ENCODE measurements around the gene SPI1. TPM values are rescaled to one million over a fixed set of nuclear protein-coding genes. Genes with fewer than 3 reads are reported as not detected.

Gene SPI1
- not detected in 2 replicates for total RNA-seq

GRCh38 chr11:47378010-47378835, at the start of gene SPI1:
Gene SPI1 (minus strand): TSS chr11:47378547. CDS start chr11:47378353, 194 bp downstream.

DNA sequence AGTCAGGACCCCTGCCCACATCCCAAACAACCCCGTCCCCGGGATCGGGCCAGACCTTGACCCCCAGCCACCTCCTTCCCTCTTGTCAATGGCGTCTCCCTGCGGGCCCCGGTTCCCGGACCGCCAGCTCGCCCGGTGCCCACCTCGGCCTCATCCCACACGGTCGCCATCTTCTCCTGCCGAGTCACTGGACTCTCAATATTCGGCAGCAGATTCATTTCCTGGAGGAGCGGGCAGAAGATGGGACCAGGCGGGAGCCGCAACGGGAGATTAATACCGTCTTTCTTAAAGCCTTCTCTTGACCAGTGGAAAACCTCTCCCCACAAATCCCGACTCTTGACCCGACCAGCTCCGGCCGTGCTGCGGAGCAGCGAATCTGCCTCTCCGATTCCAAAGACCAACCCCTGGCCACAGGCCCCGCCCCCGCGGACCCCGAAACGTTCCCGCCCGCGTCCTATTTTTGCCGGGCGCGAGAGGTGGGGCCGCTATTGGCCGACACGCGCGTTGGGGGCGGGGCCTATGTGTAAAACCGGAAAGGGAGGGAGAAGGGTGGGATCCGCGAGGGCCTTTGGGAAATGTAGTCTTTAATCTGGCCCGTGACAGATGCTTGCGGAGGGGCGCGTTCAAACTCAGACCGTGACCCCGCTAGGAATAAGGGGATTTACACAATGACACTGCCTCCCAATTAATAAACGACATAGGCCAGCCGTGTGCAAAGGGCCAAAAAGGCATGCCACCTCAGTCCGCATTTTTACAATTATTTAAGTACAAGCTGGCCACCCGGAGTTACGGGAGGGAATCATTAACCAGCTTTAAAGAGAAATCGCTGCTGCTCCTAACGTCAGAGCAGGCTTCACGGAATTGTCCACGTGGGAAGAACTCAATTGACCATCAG, 48.0 kb upstream of the SPI1 start, which contains the start of gene PSMC3:
Gene PSMC3, minus strand, starts transcription at position 378 of the 895 bp plus-strand sequence. Its CDS starts 160 bp downstream, at position 218.

GRCh38 chr11:47407746-47408590, 29.6 kb upstream of the SPI1 start, which contains the start of gene SLC39A13:
Gene SLC39A13 (plus strand): TSS chr11:47408590. CDS start chr11:47410095, 1,505 bp downstream.

DNA sequence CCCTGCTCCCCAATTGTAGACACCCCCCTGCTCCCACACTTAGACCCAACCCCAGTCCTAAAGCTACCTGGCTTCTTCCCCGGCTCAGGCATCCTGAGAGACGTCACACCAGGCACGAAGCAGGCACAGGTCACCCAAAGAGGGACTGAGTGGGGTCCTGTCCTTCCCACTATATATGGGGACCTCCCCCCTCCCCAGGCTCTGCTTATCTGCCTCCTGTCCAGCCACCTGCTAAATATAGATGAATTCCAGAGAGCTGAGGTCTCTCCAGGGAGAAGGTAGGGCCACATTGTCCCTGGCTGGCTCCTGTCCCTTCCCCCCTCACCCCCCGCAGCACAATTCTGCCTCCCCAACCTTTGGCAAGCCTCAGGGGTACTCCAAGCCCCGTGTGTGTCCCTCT, 25.8 kb downstream of the SPI1 start, which contains the start of gene MYBPC3:
Gene MYBPC3, minus strand, starts transcription at position 147 of the 400 bp plus-strand sequence. Its CDS starts 55 bp downstream, at position 92.

Other genes starting within 250 kb of the SPI1 start
- gene ARFGAP2, start 201.7 kb downstream of the SPI1 start, total RNA-seq = 72.3 and 87.2 TPM in 2 replicates
- gene PACSIN3, start 192.1 kb downstream of the SPI1 start, total RNA-seq = 13.2 and 17.2 TPM in 2 replicates
- gene DDB2, start 163.6 kb downstream of the SPI1 start, total RNA-seq = 5.2 and 23.7 TPM in 2 replicates
- 30.0 and 37.1 TPM in 2 replicates for gene ACP2, start 129.7 kb downstream of the SPI1 start, total RNA-seq
- 24.0 and 28.7 TPM in 2 replicates for gene NR1H3, start 120.6 kb downstream of the SPI1 start, total RNA-seq
- 10.0 and 14.4 TPM in 2 replicates for gene MADD, start 108.4 kb downstream of the SPI1 start, total RNA-seq
- not detected in 2 replicates for gene MYBPC3, start 25.8 kb downstream of the SPI1 start, total RNA-seq
- gene SLC39A13, start 30.0 kb upstream of the SPI1 start, total RNA-seq = 141 and 145 TPM in 2 replicates
- 117 and 138 TPM in 2 replicates for gene PSMC3, start 47.9 kb upstream of the SPI1 start, total RNA-seq
- gene RAPSN, start 70.6 kb upstream of the SPI1 start, total RNA-seq = not detected in 2 replicates
- gene CELF1, start 174.6 kb upstream of the SPI1 start, total RNA-seq = 37.0 and 48.4 TPM in 2 replicates
- gene PTPMT1, start 187.1 kb upstream of the SPI1 start, total RNA-seq = 70.0 and 90.8 TPM in 2 replicates
- gene KBTBD4, start 200.4 kb upstream of the SPI1 start, total RNA-seq = 10.8 and 18.8 TPM in 2 replicates
- 53.8 and 68.5 TPM in 2 replicates for gene NDUFS3, start 200.5 kb upstream of the SPI1 start, total RNA-seq
- not detected in 2 replicates for gene FAM180B, start 208.1 kb upstream of the SPI1 start, total RNA-seq
- gene C1QTNF4, start 215.9 kb upstream of the SPI1 start, total RNA-seq = 0.16 and 0.90 TPM in 2 replicates

All from cardiac atrium fibroblast (primary cell).